ENCODE measurements around the gene PLAGL2. TPM values are rescaled to one million over a fixed set of nuclear protein-coding genes. Genes with fewer than 3 reads are reported as not detected.
"Not testable (repeated sequence)": the region's sequence is repeated elsewhere in the genome, so short reads cannot be mapped to it uniquely, and the experiment has no call there.

Gene PLAGL2
- total RNA-seq, 2 donors from 2014 or later = 51.3 to 65.2 TPM

GRCh38 chr20:32196613-32197012 lies 10.9 kb downstream of the PLAGL2 start:
- Mint-ChIP-seq H3K27ac (peak overlapping the region in 1 of 2 donors; percentile 60), H3K36me3 (peaks cover 36 to 52% of the 10 kb centered on the region in 2 donors)
- not testable (repeated sequence) for DNase-seq (ENCODE audit: low spot score in 2 of 2); H3K9me3 Mint-ChIP-seq; ATAC-seq

GRCh38 chr20:32195581-32195980 lies 12.0 kb downstream of the PLAGL2 start:
- Mint-ChIP-seq H3K9me3 (no peaks in the 10 kb centered on the region), H3K27ac (peak overlapping the region; percentile 47 to 91), H3K36me3 (peaks cover 28 to 42% of the 10 kb centered on the region in 2 donors)
- DNase-seq (ENCODE audit: low spot score in 2 of 2) (no peak), ATAC-seq (no peak)

GRCh38 chr20:32193996-32194395 lies 13.5 kb downstream of the PLAGL2 start:
- Mint-ChIP-seq H3K27ac (peak overlapping the region in 1 of 2 donors; percentile 64), H3K9me3 (no peaks in the 10 kb centered on the region), H3K36me3 (peaks cover 28 to 37% of the 10 kb centered on the region in 2 donors)
- ATAC-seq (no peak), DNase-seq (ENCODE audit: low spot score in 2 of 2) (no peak)

- DNase-seq (ENCODE audit: low spot score in 2 of 2); ATAC-seq; H3K9me3 Mint-ChIP-seq: not testable (repeated sequence)
- H3K36me3 Mint-ChIP-seq = peaks cover 33 to 41% of the 10 kb centered on the region in 2 donors
- H3K27ac Mint-ChIP-seq = peak overlapping the region; percentile 27 to 64
These were observed 14.2 kb downstream of the PLAGL2 start for GRCh38 chr20:32193336-32193735.

GRCh38 chr20:32192698-32193097 lies 14.8 kb downstream of the PLAGL2 start:
- ATAC-seq = no peak
- Mint-ChIP-seq H3K9me3 (no peaks in the 10 kb centered on the region), H3K36me3 (peaks cover 31 to 39% of the 10 kb centered on the region in 2 donors), H3K27ac (peak overlapping the region; percentile 56 to 64)
- DNase-seq (ENCODE audit: low spot score in 2 of 2) = no peak

- ATAC-seq = peak in 1 of 2 donors; percentile 27
- DNase-seq (ENCODE audit: low spot score in 2 of 2) = peak in 1 of 2 donors; percentile 20
- Mint-ChIP-seq H3K27ac (peak overlapping the region; percentile 64 to 72), H3K36me3 (peaks cover 23 to 32% of the 10 kb centered on the region in 2 donors), H3K9me3 (no peaks in the 10 kb centered on the region)
These were observed 15.7 kb downstream of the PLAGL2 start for GRCh38 chr20:32191873-32192272.

DNA sequence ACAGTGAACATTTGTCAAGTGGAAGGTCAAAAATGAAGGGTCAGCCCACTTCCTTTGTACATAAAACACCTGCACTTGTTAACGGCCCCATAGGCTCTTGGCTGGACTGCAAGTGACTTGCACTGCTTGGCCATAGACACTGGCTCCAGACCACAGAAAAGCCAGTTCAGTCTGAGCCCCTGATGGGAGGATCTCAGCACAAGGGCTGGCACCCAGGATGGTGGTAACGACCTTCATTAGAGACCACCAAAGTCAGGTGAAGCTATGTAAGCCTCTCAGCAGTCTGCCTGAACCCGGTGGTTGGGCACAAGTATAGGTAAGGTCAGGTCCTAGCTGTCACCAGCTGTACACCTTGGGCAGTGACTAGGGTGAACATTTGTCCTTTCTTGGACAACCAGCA lies 16.1 kb downstream of the PLAGL2 start:
- peak overlapping the region in 1 of 2 donors; percentile 64 for H3K27ac Mint-ChIP-seq
- ATAC-seq (no peak), DNase-seq (ENCODE audit: low spot score in 2 of 2) (no peak)
- H3K9me3 Mint-ChIP-seq = no peaks in the 10 kb centered on the region
- peaks cover 21 to 31% of the 10 kb centered on the region in 2 donors for H3K36me3 Mint-ChIP-seq

GRCh38 chr20:32190616-32191415 lies 16.7 kb downstream of the PLAGL2 start:
- H3K9me3 Mint-ChIP-seq = no peaks in the 10 kb centered on the region
- H3K27ac Mint-ChIP-seq = peak overlapping the region; percentile 64 to 79
- peak in 1 of 2 donors; percentile 10 for ATAC-seq

GRCh38 chr20:32189691-32190615 lies 17.6 kb downstream of the PLAGL2 start:
- Mint-ChIP-seq H3K27ac (peak overlapping the region; percentile 64 to 94), H3K36me3 (peaks cover 10 to 16% of the 10 kb centered on the region in 2 donors), H3K9me3 (no peaks in the 10 kb centered on the region)
- ATAC-seq (peak; percentile 38 to 86), DNase-seq (ENCODE audit: low spot score in 2 of 2) (peak; percentile 29 to 84)

More at GRCh38 chr20:32190616-32191415, 16.7 kb downstream of the PLAGL2 start:
- no peak for DNase-seq (ENCODE audit: low spot score in 2 of 2)
- peaks cover 15 to 25% of the 10 kb centered on the region in 2 donors for H3K36me3 Mint-ChIP-seq

- Mint-ChIP-seq H3K9me3 (no peaks in the 10 kb centered on the region), H3K27ac (peak overlapping the region; percentile 64 to 94), H3K36me3 (peaks cover 5 to 11% of the 10 kb centered on the region in 2 donors)
- DNase-seq (ENCODE audit: low spot score in 2 of 2) (no peak), ATAC-seq (no peak)
These were observed 18.5 kb downstream of the PLAGL2 start for GRCh38 chr20:32189123-32189410.

GRCh38 chr20:32188376-32189122 lies 19.0 kb downstream of the PLAGL2 start:
- peak overlapping the region in 1 of 2 donors; percentile 64 for H3K27ac Mint-ChIP-seq
- peaks cover 5 to 6% of the 10 kb centered on the region in 2 donors for H3K36me3 Mint-ChIP-seq
- DNase-seq (ENCODE audit: low spot score in 2 of 2) (no peak), ATAC-seq (no peak)
- H3K9me3 Mint-ChIP-seq = no peaks in the 10 kb centered on the region

GRCh38 chr20:32186506-32186905 lies 21.0 kb downstream of the PLAGL2 start:
- H3K27ac Mint-ChIP-seq = no peak overlapping the region
- H3K9me3 Mint-ChIP-seq = no peaks in the 10 kb centered on the region
- DNase-seq (ENCODE audit: low spot score in 2 of 2) (no peak), ATAC-seq (no peak)
- peaks cover 5% of the 10 kb centered on the region in 2 donors for H3K36me3 Mint-ChIP-seq

GRCh38 chr20:32184961-32185603 lies 22.5 kb downstream of the PLAGL2 start:
- Mint-ChIP-seq H3K9me3 (no peaks in the 10 kb centered on the region), H3K27ac (no peak overlapping the region), H3K36me3 (peaks cover 5% of the 10 kb centered on the region in 2 donors)
- ATAC-seq (no peak), DNase-seq (ENCODE audit: low spot score in 2 of 2) (peak in 1 of 2 donors; percentile 6)

- no peak for ATAC-seq
- peaks cover 5% of the 10 kb centered on the region in 2 donors for H3K36me3 Mint-ChIP-seq
These were observed 23.5 kb downstream of the PLAGL2 start for GRCh38 chr20:32183947-32184635.

DNA sequence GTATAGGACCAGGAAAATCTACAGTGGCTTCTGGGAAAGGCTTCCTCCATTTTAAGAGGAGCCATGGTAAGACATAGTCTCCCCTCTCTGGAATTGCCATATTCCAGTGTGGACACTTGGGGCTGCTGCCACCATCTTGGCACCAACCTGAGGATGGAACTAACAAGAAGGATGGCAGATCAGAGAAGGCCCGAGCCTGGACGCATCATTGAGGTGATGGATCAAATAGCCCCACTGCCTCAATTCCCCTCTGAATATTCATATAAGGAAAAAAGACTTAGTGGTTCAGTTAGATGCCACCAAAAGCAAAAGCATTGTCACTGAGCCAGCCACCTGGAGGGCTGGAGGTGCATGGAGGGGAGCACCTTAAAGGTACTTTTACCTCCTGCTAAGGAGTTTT lies 25.9 kb downstream of the PLAGL2 start:
- ATAC-seq (no peak), DNase-seq (ENCODE audit: low spot score in 2 of 2) (no peak)
- H3K9me3 Mint-ChIP-seq = no peaks in the 10 kb centered on the region
- H3K27ac Mint-ChIP-seq = no peak overlapping the region
- no peaks in the 10 kb centered on the region for H3K36me3 Mint-ChIP-seq

More at GRCh38 chr20:32183947-32184635, 23.5 kb downstream of the PLAGL2 start:
- no peak overlapping the region for H3K27ac Mint-ChIP-seq
- H3K9me3 Mint-ChIP-seq = no peaks in the 10 kb centered on the region
- peak in 1 of 2 donors; percentile 46 for DNase-seq (ENCODE audit: low spot score in 2 of 2)

All from activated naive CD4-positive, alpha-beta T cell treated with anti-CD3 and anti-CD28 coated beads, Interleukin-2, amount 50 U/mL, for 72 hours (primary cell).